ENCODE measurements around the gene STPG4. TPM values are rescaled to one million over a fixed set of nuclear protein-coding genes. Genes with fewer than 3 reads are reported as not detected.
"Not testable (repeated sequence)": the region's sequence is repeated elsewhere in the genome, so short reads cannot be mapped to it uniquely, and the experiment has no call there.

The STPG4 gene
- total and polyA plus RNA-seq, 2 of the 8 experiments (the other 6 are each of a cell fraction or from before 2014, with no cell fraction given): 0.28 TPM; not detected in 1

- H2BK20ac ChIP-seq (ENCODE audit: low read length); H3K79me2 ChIP-seq (ENCODE audit: control insufficient read depth in 1 of 2, insufficient read depth in 2 of 2, low read length in 2 of 2); H3K4me2 ChIP-seq (ENCODE audit: insufficient read depth in 1 of 2, low read depth in 2 of 2, low read length in 2 of 2); H3K27ac ChIP-seq (ENCODE audit: low read depth, low read length); POLR2A ChIA-PET (ENCODE audit: partially characterized antibody); H4K5ac ChIP-seq (ENCODE audit: insufficient read length, low read depth, low read length); H2BK120ac ChIP-seq (replicated peaks; ENCODE audit: low read depth, low read length); H2AK5ac ChIP-seq (ENCODE audit: low read depth, low read length); H4K20me1 ChIP-seq (replicated peaks in 1 of 2; ENCODE audit: control insufficient read depth in 1 of 2, insufficient read depth in 2 of 2, low read length in 2 of 2); H4K91ac ChIP-seq (replicated peaks; ENCODE audit: insufficient read length, low read length); H3K4me3 ChIP-seq (ENCODE audit: extremely low read depth in 1 of 4, insufficient read depth in 2 of 4, low read depth in 3 of 4, low read length in 4 of 4); H3K14ac ChIP-seq (ENCODE audit: insufficient read length); DNase-seq (ENCODE audit: low read depth in 1 of 2, low spot score in 2 of 2); H3K18ac ChIP-seq (ENCODE audit: extremely low read depth, low read length); H3K27me3 ChIP-seq (replicated peaks in 1 of 4; ENCODE audit: control insufficient read depth in 3 of 4, extremely low read depth in 1 of 4, insufficient read depth in 3 of 4, low read length in 3 of 4); H3K23ac ChIP-seq (ENCODE audit: insufficient read length); H3K9me3 ChIP-seq (ENCODE audit: insufficient read depth in 2 of 2, low read depth in 1 of 2, low read length in 1 of 2); H3K4me1 ChIP-seq (replicated peaks in 1 of 4; ENCODE audit: control insufficient read depth in 3 of 4, insufficient read depth in 4 of 4, low read length in 3 of 4); H3K36me3 ChIP-seq (ENCODE audit: control insufficient read depth in 2 of 4, insufficient read depth in 4 of 4, low read length in 3 of 4); H2BK15ac ChIP-seq (ENCODE audit: low read length); H3K23me2 ChIP-seq (ENCODE audit: low read depth, low read length); H2BK12ac ChIP-seq (ENCODE audit: low read depth, low read length); H2AFZ ChIP-seq (ENCODE audit: low read length); H3K79me1 ChIP-seq (ENCODE audit: low read depth, low read length); H4K8ac ChIP-seq (ENCODE audit: extremely low read depth, insufficient read depth, low read length); FAIRE-seq; H3K4ac ChIP-seq (replicated peaks; ENCODE audit: insufficient read length, low read depth, low read length); H3K56ac ChIP-seq (replicated peaks; ENCODE audit: insufficient read length, low read depth, low read length); H3K9ac ChIP-seq (replicated peaks in 1 of 4; ENCODE audit: extremely low read depth in 1 of 4, low read depth in 3 of 4, low read length in 3 of 4); H2BK5ac ChIP-seq (ENCODE audit: low read depth, low read length): not testable (repeated sequence)
- CTCF ChIA-PET (ENCODE audit: partially characterized antibody): interaction anchor here (1.2 to 1.5 kb wide), 4 partner anchors 12 to 119 kb away, joined by 3 to 5 read pairs (median 3); no protein-coding TSS in a partner anchor
- 98% methylated on average over 18 of the region's 21 CpGs; no CpG with 5 or more reads in 1 of the 2 experiments for WGBS, 2 experiments (ENCODE audit: extremely low coverage in 1 of 2, insufficient coverage in 1 of 2, insufficient read length in 1 of 2, insufficient replicate concordance in 2 of 2, low coverage in 1 of 2, low lambda C conversion rate in 2 of 2, missing lambda C conversion rate in 1 of 2)
These were observed 47.9 kb downstream of the STPG4 start for GRCh38 chr2:47107201-47107600.

GRCh38 chr2:47106231-47106630 is 48.9 kb downstream of the STPG4 start:
- H3K9ac ChIP-seq (replicated peaks in 1 of 4; ENCODE audit: extremely low read depth in 1 of 4, low read depth in 3 of 4, low read length in 3 of 4); H4K8ac ChIP-seq (ENCODE audit: extremely low read depth, insufficient read depth, low read length); H2BK20ac ChIP-seq (ENCODE audit: low read length); POLR2A ChIA-PET (ENCODE audit: partially characterized antibody); H4K20me1 ChIP-seq (replicated peaks in 1 of 2; ENCODE audit: control insufficient read depth in 1 of 2, insufficient read depth in 2 of 2, low read length in 2 of 2); H3K79me2 ChIP-seq (ENCODE audit: control insufficient read depth in 1 of 2, insufficient read depth in 2 of 2, low read length in 2 of 2); H3K4me3 ChIP-seq (ENCODE audit: extremely low read depth in 1 of 4, insufficient read depth in 2 of 4, low read depth in 3 of 4, low read length in 4 of 4); H2BK5ac ChIP-seq (ENCODE audit: low read depth, low read length); H3K23ac ChIP-seq (ENCODE audit: insufficient read length); H2BK15ac ChIP-seq (ENCODE audit: low read length); H3K18ac ChIP-seq (ENCODE audit: extremely low read depth, low read length); H2AFZ ChIP-seq (ENCODE audit: low read length); H2AK5ac ChIP-seq (ENCODE audit: low read depth, low read length); H2BK120ac ChIP-seq (replicated peaks; ENCODE audit: low read depth, low read length); H3K4me2 ChIP-seq (ENCODE audit: insufficient read depth in 1 of 2, low read depth in 2 of 2, low read length in 2 of 2); H3K27me3 ChIP-seq (replicated peaks in 1 of 4; ENCODE audit: control insufficient read depth in 3 of 4, extremely low read depth in 1 of 4, insufficient read depth in 3 of 4, low read length in 3 of 4); H2BK12ac ChIP-seq (ENCODE audit: low read depth, low read length); H3K4ac ChIP-seq (replicated peaks; ENCODE audit: insufficient read length, low read depth, low read length); FAIRE-seq; H3K9me3 ChIP-seq (ENCODE audit: insufficient read depth in 2 of 2, low read depth in 1 of 2, low read length in 1 of 2); H3K4me1 ChIP-seq (replicated peaks in 1 of 4; ENCODE audit: control insufficient read depth in 3 of 4, insufficient read depth in 4 of 4, low read length in 3 of 4); H4K5ac ChIP-seq (ENCODE audit: insufficient read length, low read depth, low read length); H3K56ac ChIP-seq (replicated peaks; ENCODE audit: insufficient read length, low read depth, low read length); H3K79me1 ChIP-seq (ENCODE audit: low read depth, low read length); H3K36me3 ChIP-seq (ENCODE audit: control insufficient read depth in 2 of 4, insufficient read depth in 4 of 4, low read length in 3 of 4); DNase-seq (ENCODE audit: low read depth in 1 of 2, low spot score in 2 of 2); H3K23me2 ChIP-seq (ENCODE audit: low read depth, low read length); H3K27ac ChIP-seq (ENCODE audit: low read depth, low read length); H4K91ac ChIP-seq (replicated peaks; ENCODE audit: insufficient read length, low read length); H3K14ac ChIP-seq (ENCODE audit: insufficient read length): not testable (repeated sequence)
- CTCF ChIA-PET (ENCODE audit: partially characterized antibody): interaction anchor here (1.2 to 1.5 kb wide), 3 partner anchors 33 to 118 kb away, joined by 3 to 5 read pairs (median 3); no protein-coding TSS in a partner anchor
- WGBS, 2 experiments (ENCODE audit: extremely low coverage in 1 of 2, insufficient coverage in 1 of 2, insufficient read length in 1 of 2, insufficient replicate concordance in 2 of 2, low coverage in 1 of 2, low lambda C conversion rate in 2 of 2, missing lambda C conversion rate in 1 of 2): 86% methylated on average over 4 of the region's 4 CpGs; no CpG with 5 or more reads in 1 of the 2 experiments

All from H1 (cell line).